OCI-LY3 (cell line): Measurements from ENCODE around the gene TEX22.

Experiments
- H2AFZ ChIP-seq: fragments of 200-600, 300-600 bp; shearing (Covaris generic); 2 replicates; pipeline ENCODE4 v1.6.0; 2014; ENCODE audit warnings: antibody characterized with exemption, low read depth, low read length
- H3K27ac ChIP-seq: fragments of 200-600, 300-600 bp; sonication (generic); 2 replicates; pipeline ENCODE4 v1.5.1; 2014; ENCODE audit warnings: mild to moderate bottlenecking, low read length, moderate library complexity, mixed read lengths
- H3K27me3 ChIP-seq: fragments of 200-600, 300-600 bp; sonication (generic); 2 replicates; pipeline ENCODE4 v1.6.1; 2014; ENCODE audit warnings: low read depth, low read length, mixed read lengths
- H3K36me3 ChIP-seq: fragments of 200-600, 300-600 bp; sonication (generic); replicated peaks from 2 replicates; pipeline ENCODE3; 2014; ENCODE audit warnings: low read depth, low read length, mixed read lengths
- H3K4me1 ChIP-seq: fragments of 300-600, 200-600 bp; sonication (generic); 2 replicates; pipeline ENCODE4 v1.6.1; 2014; ENCODE audit warnings: low read length, mixed read lengths
- H3K4me2 ChIP-seq: fragments of 200-600, 300-600 bp; sonication (generic); 2 replicates; pipeline ENCODE4 v1.6.1; 2014; ENCODE audit warnings: low read length, mixed read lengths
- H3K4me3 ChIP-seq: fragments of 300-600, 200-600 bp; sonication (generic); 2 replicates; pipeline ENCODE4 v1.5.1; 2014; ENCODE audit warnings: antibody characterized with exemption, mild to moderate bottlenecking, low read length, moderate library complexity
- H3K79me2 ChIP-seq: fragments of 300-600, 200-600 bp; shearing (Covaris generic); 2 replicates; pipeline ENCODE4 v1.6.1; 2014; ENCODE audit warnings: mild to moderate bottlenecking, low read length, mixed read lengths
- H3K9ac ChIP-seq: fragments of 300-600, 200-600 bp; shearing (Covaris generic); 2 replicates; pipeline ENCODE4 v1.6.0; 2014; ENCODE audit warnings: mild to moderate bottlenecking, low read length, moderate library complexity
- H3K9me3 ChIP-seq: fragments of 200-600, 300-600 bp; shearing (Covaris generic); 2 replicates; pipeline ENCODE4 v1.6.1; 2014; ENCODE audit warnings: low read length, mixed read lengths; ENCODE audit not compliant: insufficient read depth
- H4K20me1 ChIP-seq: fragments of 200-600, 300-600 bp; sonication (generic); 2 replicates; pipeline ENCODE4 v1.6.1; 2016; ENCODE audit warnings: low read length, mixed read lengths; ENCODE audit not compliant: insufficient read depth
- CTCF ChIP-seq: fragments of 200-600, 300-600 bp; sonication (generic); IDR thresholded peaks from 2 replicates; pipeline ENCODE4 v1.5.1; 2014; ENCODE audit warnings: antibody characterized with exemption, low read length, low read depth
- EZH2phosphoT487 ChIP-seq: fragments of 200-600 bp; shearing (Covaris generic); IDR thresholded peaks from 2 replicates; pipeline ENCODE4 v1.6.1; 2018; ENCODE audit warnings: antibody characterized with exemption, mixed run types, low read depth

TEX22 gene

GRCh38 chr14:105442834-105443233 is 44.5 kb downstream of the TEX22 start:
- TF ChIP-seq CTCF (no peak), EZH2phosphoT487 (no peak)
- Histone ChIP-seq H3K36me3 (peaks cover 15% of the 10 kb centered on the region), H3K27me3 (no peaks in the 10 kb centered on the region), H3K4me3 (no peak overlapping the region), H3K9ac (no peak overlapping the region), H3K9me3 (no peaks in the 10 kb centered on the region), H2AFZ (no peak overlapping the region), H3K4me2 (no peak overlapping the region), H3K4me1 (no peaks in the 10 kb centered on the region), H3K27ac (no peak overlapping the region), H3K79me2 (peaks cover 50% of the 10 kb centered on the region), H4K20me1 (peaks cover 25% of the 10 kb centered on the region)

- H3K9me3 ChIP-seq: no peaks in the 10 kb centered on the region
- H3K9ac ChIP-seq: no peak overlapping the region
- no peak overlapping the region for H2AFZ ChIP-seq
- no peaks in the 10 kb centered on the region for H3K4me1 ChIP-seq
- no peaks in the 10 kb centered on the region for H3K27me3 ChIP-seq
- H3K27ac ChIP-seq: no peak overlapping the region
- no peak overlapping the region for H3K4me3 ChIP-seq
- H3K4me2 ChIP-seq: no peak overlapping the region
- H4K20me1 ChIP-seq: peaks cover 20% of the 10 kb centered on the region
- no peak for TF ChIP-seq EZH2phosphoT487
- TF ChIP-seq CTCF: no peak
- peaks cover 15% of the 10 kb centered on the region for H3K36me3 ChIP-seq
- H3K79me2 ChIP-seq: peaks cover 29% of the 10 kb centered on the region; the same call in 1 of the 2 replicates
These were observed 46.5 kb downstream of the TEX22 start for GRCh38 chr14:105444859-105445258.

- Histone ChIP-seq H3K9me3 (no peaks in the 10 kb centered on the region), H3K27ac (no peak overlapping the region), H4K20me1 (peaks cover 16% of the 10 kb centered on the region), H3K4me2 (no peak overlapping the region), H3K9ac (no peak overlapping the region), H3K4me3 (no peak overlapping the region), H3K36me3 (peaks cover 13% of the 10 kb centered on the region), H3K4me1 (no peaks in the 10 kb centered on the region), H3K27me3 (no peaks in the 10 kb centered on the region), H2AFZ (no peak overlapping the region), H3K79me2 (peaks cover 25% of the 10 kb centered on the region; the same call in 1 of the 2 replicates)
- TF ChIP-seq EZH2phosphoT487 (no peak), CTCF (no peak)
These were observed 47.0 kb downstream of the TEX22 start for GRCh38 chr14:105445290-105445689.

GRCh38 chr14:105445901-105446845 is 47.8 kb downstream of the TEX22 start:
- Histone ChIP-seq H3K27ac (no peak overlapping the region), H3K27me3 (no peaks in the 10 kb centered on the region), H3K4me3 (no peak overlapping the region), H3K79me2 (peaks cover 19% of the 10 kb centered on the region; the same call in 1 of the 2 replicates), H4K20me1 (peaks cover 15% of the 10 kb centered on the region; the same call in 1 of the 2 replicates), H3K36me3 (peaks cover 12% of the 10 kb centered on the region), H3K4me2 (no peak overlapping the region), H3K4me1 (no peaks in the 10 kb centered on the region), H2AFZ (no peak overlapping the region), H3K9me3 (no peaks in the 10 kb centered on the region), H3K9ac (no peak overlapping the region)
- TF ChIP-seq EZH2phosphoT487: no peak
- no peak for TF ChIP-seq CTCF
